Myocyte (in vitro differentiated cells): ENCODE results near the gene GPR39. TPM values are rescaled to one million over a fixed set of nuclear protein-coding genes. Genes with fewer than 3 reads are reported as not detected.

Source experiments
- DNase-seq: peaks from one replicate; pipeline ENCODE4 v3.0.0-alpha.2; 2012; ENCODE audit warnings: low read depth
- total RNA-seq: library from RNA; depleted of rRNA; stranded (reverse); fragments of >200 nt; gene quantifications from 2 replicates; pipeline ENCODE4 v1.2.3, GENCODE V29; 2014

The GPR39 gene
- total RNA-seq, 1 donor from 2014 or later = 0.59 TPM

- DNase-seq = no peak
These were observed 181.2 kb downstream of the GPR39 start for GRCh38 chr2:132597831-132598230.

- DNase-seq = no peak
These were observed 181.9 kb downstream of the GPR39 start for GRCh38 chr2:132598536-132598935.

GRCh38 chr2:132599556-132599955 is 183.0 kb downstream of the GPR39 start:
- no peak for DNase-seq

- DNase-seq = no peak
These were observed 188.0 kb downstream of the GPR39 start for GRCh38 chr2:132604561-132604960.

- no peak for DNase-seq
These were observed 188.9 kb downstream of the GPR39 start for GRCh38 chr2:132605236-132606180.

- no peak for DNase-seq
These were observed 190.0 kb downstream of the GPR39 start for GRCh38 chr2:132606649-132607048.

GRCh38 chr2:132607426-132608090 is 191.0 kb downstream of the GPR39 start:
- no peak for DNase-seq

- DNase-seq = peak; percentile 7
These were observed 191.7 kb downstream of the GPR39 start for GRCh38 chr2:132608311-132608710.

GRCh38 chr2:132609101-132609890 is 192.7 kb downstream of the GPR39 start:
- no peak for DNase-seq

GRCh38 chr2:132611719-132612118 is 195.1 kb downstream of the GPR39 start:
- DNase-seq = no peak

- no peak for DNase-seq
These were observed 198.9 kb downstream of the GPR39 start for GRCh38 chr2:132615329-132616085.

GRCh38 chr2:132617989-132618388 is 201.4 kb downstream of the GPR39 start:
- no peak for DNase-seq

GRCh38 chr2:132618734-132619133 is 202.1 kb downstream of the GPR39 start:
- no peak for DNase-seq

- peak; percentile 51 for DNase-seq
These were observed 203.5 kb downstream of the GPR39 start for GRCh38 chr2:132620115-132620514.

GRCh38 chr2:132621131-132621875 is 204.7 kb downstream of the GPR39 start:
- DNase-seq = peak; percentile 94

- DNase-seq = peak; percentile 70
These were observed 206.7 kb downstream of the GPR39 start for GRCh38 chr2:132623096-132623839.

GRCh38 chr2:132627536-132627935 is 210.9 kb downstream of the GPR39 start:
- DNase-seq = no peak

- DNase-seq = peak; percentile 30
These were observed 215.5 kb downstream of the GPR39 start for GRCh38 chr2:132632000-132632649.

- DNase-seq = no peak
These were observed 217.0 kb downstream of the GPR39 start for GRCh38 chr2:132633635-132634034.
